ENCODE measurements around the gene NUP133.
"Not testable (repeated sequence)": the region's sequence is repeated elsewhere in the genome, so short reads cannot be mapped to it uniquely, and the experiment has no call there.

NUP133 gene

GRCh38 chr1:229508823-229509337, 739 bp upstream of the NUP133 start:
- no peak for DNase-seq (ENCODE audit: low read depth)

GRCh38 chr1:229507502-229507901, 639 bp downstream of the NUP133 start:
- no peak for DNase-seq (ENCODE audit: low read depth)

GRCh38 chr1:229506633-229507032, 1.5 kb downstream of the NUP133 start:
- no peak for DNase-seq (ENCODE audit: low read depth)

GRCh38 chr1:229495782-229496181, 12.4 kb downstream of the NUP133 start:
- DNase-seq (ENCODE audit: low read depth) = peak; percentile 11

- DNase-seq (ENCODE audit: low read depth) = no peak
Observed at GRCh38 chr1:229487181-229487580, 21.0 kb downstream of the NUP133 start.

GRCh38 chr1:229485318-229485717, 22.8 kb downstream of the NUP133 start:
- no peak for DNase-seq (ENCODE audit: low read depth)

- no peak for DNase-seq (ENCODE audit: low read depth)
Observed at GRCh38 chr1:229482511-229482910, 25.6 kb downstream of the NUP133 start.

- no peak for DNase-seq (ENCODE audit: low read depth)
Observed at GRCh38 chr1:229480495-229480894, 27.6 kb downstream of the NUP133 start.

- DNase-seq (ENCODE audit: low read depth) = no peak
Observed at GRCh38 chr1:229479660-229480399, 28.3 kb downstream of the NUP133 start.

GRCh38 chr1:229478852-229479251, 29.3 kb downstream of the NUP133 start:
- no peak for DNase-seq (ENCODE audit: low read depth)

- DNase-seq (ENCODE audit: low read depth) = not testable (repeated sequence)
Observed at GRCh38 chr1:229475859-229476258, 32.3 kb downstream of the NUP133 start.

GRCh38 chr1:229474509-229474908, 33.6 kb downstream of the NUP133 start:
- no peak for DNase-seq (ENCODE audit: low read depth)

GRCh38 chr1:229471175-229471574, 37.0 kb downstream of the NUP133 start:
- no peak for DNase-seq (ENCODE audit: low read depth)

GRCh38 chr1:229470406-229471043, 37.6 kb downstream of the NUP133 start:
- no peak for DNase-seq (ENCODE audit: low read depth)

GRCh38 chr1:229466887-229467286, 41.3 kb downstream of the NUP133 start:
- no peak for DNase-seq (ENCODE audit: low read depth)

GRCh38 chr1:229464672-229465071, 43.5 kb downstream of the NUP133 start:
- DNase-seq (ENCODE audit: low read depth) = no peak

- DNase-seq (ENCODE audit: low read depth) = no peak
Observed at GRCh38 chr1:229461032-229461668, 47.0 kb downstream of the NUP133 start.

GRCh38 chr1:229459815-229460214, 48.3 kb downstream of the NUP133 start:
- no peak for DNase-seq (ENCODE audit: low read depth)

GRCh38 chr1:229457436-229457835, 50.7 kb downstream of the NUP133 start:
- DNase-seq (ENCODE audit: low read depth) = no peak

- no peak for DNase-seq (ENCODE audit: low read depth)
Observed at GRCh38 chr1:229456016-229456415, 52.1 kb downstream of the NUP133 start.

GRCh38 chr1:229454056-229454455, 54.1 kb downstream of the NUP133 start:
- DNase-seq (ENCODE audit: low read depth) = no peak

GRCh38 chr1:229452956-229453801, 55.0 kb downstream of the NUP133 start:
- no peak for DNase-seq (ENCODE audit: low read depth)
